Gastrocnemius medialis (tissue), 4 donors: ENCODE measurements around the gene DYNC2H1.

Experiments used
- POLR2A ChIP-seq, 2 donors: fragments of 450-650 bp; IDR thresholded peaks; one replicate each; pipeline ENCODE4 v1.6.1; 2017; ENCODE audit warnings: antibody characterized with exemption in 2 of 2, mild to moderate bottlenecking in 2 of 2, moderate library complexity in 2 of 2
- TF ChIP-seq, protein P1 (sequence below), 5 experiments: fragments of 450-650 bp in 3 of 5; fragments of 200-600 bp in 2 of 5; sonication (generic) in 2 of 5; IDR thresholded peaks in 4 of 5; conservative IDR thresholded peaks in 1 of 5; 1 replicate in 4 of 5; 2 replicates in 1 of 5; pipeline ENCODE4 v1.5.1; 2016 to 2019; ENCODE audit warnings: antibody characterized with exemption in 5 of 5, mild to moderate bottlenecking in 3 of 5, moderate library complexity in 3 of 5

GRCh38 chr11:103436131-103436770, 327.0 kb downstream of the DYNC2H1 start:
- TF ChIP-seq POLR2A (IDR thresholded peaks at IDR 0.05): no peak
- TF ChIP-seq, protein P1, sequence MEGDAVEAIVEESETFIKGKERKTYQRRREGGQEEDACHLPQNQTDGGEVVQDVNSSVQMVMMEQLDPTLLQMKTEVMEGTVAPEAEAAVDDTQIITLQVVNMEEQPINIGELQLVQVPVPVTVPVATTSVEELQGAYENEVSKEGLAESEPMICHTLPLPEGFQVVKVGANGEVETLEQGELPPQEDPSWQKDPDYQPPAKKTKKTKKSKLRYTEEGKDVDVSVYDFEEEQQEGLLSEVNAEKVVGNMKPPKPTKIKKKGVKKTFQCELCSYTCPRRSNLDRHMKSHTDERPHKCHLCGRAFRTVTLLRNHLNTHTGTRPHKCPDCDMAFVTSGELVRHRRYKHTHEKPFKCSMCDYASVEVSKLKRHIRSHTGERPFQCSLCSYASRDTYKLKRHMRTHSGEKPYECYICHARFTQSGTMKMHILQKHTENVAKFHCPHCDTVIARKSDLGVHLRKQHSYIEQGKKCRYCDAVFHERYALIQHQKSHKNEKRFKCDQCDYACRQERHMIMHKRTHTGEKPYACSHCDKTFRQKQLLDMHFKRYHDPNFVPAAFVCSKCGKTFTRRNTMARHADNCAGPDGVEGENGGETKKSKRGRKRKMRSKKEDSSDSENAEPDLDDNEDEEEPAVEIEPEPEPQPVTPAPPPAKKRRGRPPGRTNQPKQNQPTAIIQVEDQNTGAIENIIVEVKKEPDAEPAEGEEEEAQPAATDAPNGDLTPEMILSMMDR (IDR thresholded peaks at IDR 0.05 in 4 of 5, conservative IDR thresholded peaks at IDR 0.05 in 1 of 5): no peak
